IgD-negative memory B cell (primary cell): ENCODE measurements around the gene RNPS1. TPM values are rescaled to one million over a fixed set of nuclear protein-coding genes. Genes with fewer than 3 reads are reported as not detected.
"Not testable (repeated sequence)": the region's sequence is repeated elsewhere in the genome, so short reads cannot be mapped to it uniquely, and the experiment has no call there.

ENCODE experiments used
- H3K27ac Mint-ChIP-seq, 3 donors: one replicate each; pipeline ENCODE4 v1.8.0; 2020 to 2022; ENCODE audit warnings: mild to moderate bottlenecking in 3 of 3, mixed read lengths in 3 of 3, moderate library complexity in 1 of 3
- H3K27me3 Mint-ChIP-seq: one replicate; pipeline ENCODE4 v1.8.0; 2021; ENCODE audit warnings: mixed read lengths
- H3K36me3 Mint-ChIP-seq: one replicate; pipeline ENCODE4 v1.8.0; 2020; ENCODE audit warnings: mild to moderate bottlenecking, mixed read lengths
- H3K4me1 Mint-ChIP-seq, 3 donors: one replicate each; pipeline ENCODE4 v1.8.0; 2020 to 2022; ENCODE audit warnings: mixed read lengths in 3 of 3, mild to moderate bottlenecking in 1 of 3
- H3K4me3 Mint-ChIP-seq, 4 donors: one replicate each; pipeline ENCODE4 v1.8.0; 2020 to 2022; ENCODE audit warnings: mild to moderate bottlenecking in 4 of 4, mixed read lengths in 4 of 4, moderate library complexity in 3 of 4
- H3K9me3 Mint-ChIP-seq, 3 donors: one replicate each; pipeline ENCODE4 v1.8.0; 2020 to 2021; ENCODE audit warnings: mixed read lengths in 3 of 3, mild to moderate bottlenecking in 1 of 3
- polyA plus RNA-seq: library from polyadenylated mRNA; unstranded; fragments of 300-500 nt; fragmentation: Illumina TruSeq; gene quantifications from one replicate; pipeline ENCODE4 v1.2.3, GENCODE V29; 2021

RNPS1 gene
- polyA plus RNA-seq, 1 donor from 2014 or later: 330 TPM

- peak overlapping the region; percentile 50 to 90 (median 84) for H3K4me3 Mint-ChIP-seq
- peak overlapping the region; percentile 93 to 95 (median 94) for H3K27ac Mint-ChIP-seq
- no peaks in the 10 kb centered on the region for H3K9me3 Mint-ChIP-seq
- H3K4me1 Mint-ChIP-seq: peaks cover 12 to 15% (median 13%) of the 10 kb centered on the region in 3 donors
- H3K36me3 Mint-ChIP-seq: no peaks in the 10 kb centered on the region
- no peaks in the 10 kb centered on the region for H3K27me3 Mint-ChIP-seq
Observed at GRCh38 chr16:2252806-2253148, 15.1 kb downstream of the RNPS1 start.

- H3K4me1 Mint-ChIP-seq: peaks cover 12 to 15% (median 13%) of the 10 kb centered on the region in 3 donors
- H3K27ac Mint-ChIP-seq: peak within 1 kb of the TSS; percentile 93 to 95 (median 94)
- H3K9me3 Mint-ChIP-seq: no peaks in the 10 kb centered on the region
- H3K27me3 Mint-ChIP-seq: no peaks in the 10 kb centered on the region
- no peaks in the 10 kb centered on the region for H3K36me3 Mint-ChIP-seq
- H3K4me3 Mint-ChIP-seq: peak within 1 kb of the TSS; percentile 87 to 92 (median 90)
Observed at GRCh38 chr16:2251296-2252111, 16.4 kb downstream of the RNPS1 start, which contains the start of gene ECI1. TSS of gene ECI1 (minus strand) at chr16:2251587. CDS start at chr16:2251566, 21 bp downstream.

- Mint-ChIP-seq H3K27me3 (no peaks in the 10 kb centered on the region), H3K4me1 (peaks cover 12 to 15% (median 13%) of the 10 kb centered on the region in 3 donors), H3K4me3 (peak overlapping the region; percentile 87 to 92 (median 90)), H3K36me3 (no peaks in the 10 kb centered on the region), H3K27ac (peak overlapping the region; percentile 91 to 95 (median 94)), H3K9me3 (no peaks in the 10 kb centered on the region)
Observed at GRCh38 chr16:2250652-2251295, 17.2 kb downstream of the RNPS1 start.

GRCh38 chr16:2246301-2246885 is 21.5 kb downstream of the RNPS1 start:
- Mint-ChIP-seq H3K4me1 (peaks cover 0 to 4% (median 3%) of the 10 kb centered on the region in 3 donors), H3K36me3 (no peaks in the 10 kb centered on the region), H3K27ac (peak overlapping the region in 2 of 3 donors; percentile 10 to 48), H3K27me3 (no peaks in the 10 kb centered on the region), H3K4me3 (no peak overlapping the region), H3K9me3 (no peaks in the 10 kb centered on the region)

GRCh38 chr16:2244926-2245795 is 22.8 kb downstream of the RNPS1 start:
- no peak overlapping the region for H3K4me3 Mint-ChIP-seq
- H3K36me3 Mint-ChIP-seq: no peaks in the 10 kb centered on the region
- peaks cover 0 to 1% (median 0%) of the 10 kb centered on the region in 3 donors for H3K4me1 Mint-ChIP-seq
- no peaks in the 10 kb centered on the region for H3K9me3 Mint-ChIP-seq
- H3K27me3 Mint-ChIP-seq: no peaks in the 10 kb centered on the region
- H3K27ac Mint-ChIP-seq: no peak overlapping the region

GRCh38 chr16:2244301-2244700 is 23.6 kb downstream of the RNPS1 start:
- no peaks in the 10 kb centered on the region for H3K36me3 Mint-ChIP-seq
- no peaks in the 10 kb centered on the region for H3K9me3 Mint-ChIP-seq
- no peak overlapping the region for H3K27ac Mint-ChIP-seq
- no peaks in the 10 kb centered on the region for H3K4me1 Mint-ChIP-seq
- no peaks in the 10 kb centered on the region for H3K27me3 Mint-ChIP-seq
- no peak overlapping the region for H3K4me3 Mint-ChIP-seq

- Mint-ChIP-seq H3K27me3 (no peaks in the 10 kb centered on the region), H3K36me3 (no peaks in the 10 kb centered on the region), H3K27ac (no peak overlapping the region), H3K4me3 (no peak overlapping the region), H3K4me1 (no peaks in the 10 kb centered on the region), H3K9me3 (no peaks in the 10 kb centered on the region)
Observed at GRCh38 chr16:2243781-2244180, 24.1 kb downstream of the RNPS1 start.

DNA sequence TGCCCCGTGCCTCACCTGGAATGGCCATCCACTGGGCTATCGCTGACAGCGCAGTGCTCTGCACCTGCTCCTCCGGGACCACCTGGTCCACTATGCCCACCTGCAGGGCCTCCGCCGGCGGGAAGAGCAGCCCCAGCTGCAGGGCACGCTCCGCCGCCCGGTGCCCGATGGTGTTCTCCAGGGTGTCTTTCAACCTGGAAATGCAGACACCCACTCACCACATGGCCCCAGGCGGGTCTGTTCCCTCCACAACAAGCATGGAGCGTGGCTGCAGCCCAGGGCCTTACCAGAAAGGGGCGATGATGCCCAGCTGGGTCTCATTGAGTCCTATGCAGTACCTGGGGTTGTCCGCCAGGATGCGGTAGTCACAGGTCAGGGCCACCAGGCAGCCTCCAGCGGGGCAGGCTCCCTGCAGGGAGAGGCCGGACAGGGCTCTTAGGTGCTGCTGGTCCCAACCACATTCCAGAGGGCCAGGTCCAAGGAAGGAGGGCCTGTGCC is 24.8 kb downstream of the RNPS1 start:
- no peak overlapping the region for H3K27ac Mint-ChIP-seq
- no peaks in the 10 kb centered on the region for H3K4me1 Mint-ChIP-seq

GRCh38 chr16:2242598-2242997 is 25.3 kb downstream of the RNPS1 start:
- Mint-ChIP-seq H3K27ac (peak overlapping the region in 2 of 3 donors; percentile 67 to 78), H3K9me3 (no peaks in the 10 kb centered on the region), H3K36me3 (no peaks in the 10 kb centered on the region)

More for the DNA sequence above, 24.8 kb downstream of the RNPS1 start:
- no peaks in the 10 kb centered on the region for H3K27me3 Mint-ChIP-seq
- no peaks in the 10 kb centered on the region for H3K36me3 Mint-ChIP-seq
- no peak overlapping the region for H3K4me3 Mint-ChIP-seq
- no peaks in the 10 kb centered on the region for H3K9me3 Mint-ChIP-seq

GRCh38 chr16:2240331-2240730 is 27.6 kb downstream of the RNPS1 start:
- peak overlapping the region in 1 of 3 donors; percentile 28 for H3K27ac Mint-ChIP-seq
- H3K4me3 Mint-ChIP-seq, H3K9me3 Mint-ChIP-seq, H3K4me1 Mint-ChIP-seq, H3K36me3 Mint-ChIP-seq, H3K27me3 Mint-ChIP-seq: not testable (repeated sequence)

More at GRCh38 chr16:2242598-2242997, 25.3 kb downstream of the RNPS1 start:
- H3K27me3 Mint-ChIP-seq: peaks cover 1% of the 10 kb centered on the region
- H3K4me1 Mint-ChIP-seq: no peaks in the 10 kb centered on the region
- H3K4me3 Mint-ChIP-seq: no peak overlapping the region

DNA sequence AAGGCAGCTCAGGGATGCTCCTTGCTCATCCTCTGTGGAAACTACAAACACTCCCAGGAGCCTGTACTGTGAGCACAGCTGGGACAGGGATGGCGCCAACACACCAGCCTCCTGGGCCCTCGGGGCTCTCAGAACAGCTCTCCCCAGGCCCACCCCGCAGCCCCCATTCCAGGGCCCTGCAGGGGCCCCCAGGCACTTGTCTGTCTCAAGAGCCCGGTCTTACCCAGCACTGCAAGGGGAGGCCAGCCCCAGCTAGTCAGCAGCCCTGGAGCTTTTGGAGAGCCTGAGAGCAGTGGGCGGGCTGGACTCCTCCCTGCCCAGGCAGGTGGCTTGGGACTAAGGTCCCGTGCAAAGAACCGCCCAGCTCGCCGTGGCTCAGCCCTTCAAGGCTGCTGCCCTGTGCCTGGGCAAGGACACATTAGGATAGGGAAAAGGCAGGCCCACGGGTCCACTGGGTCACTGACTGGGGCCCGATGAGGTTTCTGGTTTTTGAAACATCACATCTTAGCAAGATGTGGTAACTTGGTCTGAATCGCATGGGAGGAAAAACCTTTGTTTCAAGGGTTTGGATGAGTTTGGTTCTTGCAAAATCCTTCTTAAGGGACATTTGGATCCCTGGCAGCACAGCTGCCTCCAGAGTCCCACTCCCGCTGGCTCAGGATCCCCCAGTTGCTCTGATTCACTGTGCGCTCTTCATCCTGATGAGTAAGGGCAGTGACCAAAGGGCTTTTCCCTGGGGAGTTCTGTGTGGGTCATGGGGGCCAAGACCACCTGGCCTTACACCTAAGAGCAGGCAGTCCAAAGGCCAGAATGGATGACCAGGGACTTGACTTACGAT is 28.9 kb downstream of the RNPS1 start:
- Mint-ChIP-seq H3K36me3 (peaks cover 2% of the 10 kb centered on the region), H3K27me3 (peaks cover 7% of the 10 kb centered on the region), H3K27ac (peak overlapping the region in 1 of 3 donors; percentile 28), H3K4me1 (no peaks in the 10 kb centered on the region), H3K4me3 (peak overlapping the region in 1 of 4 donors; percentile 52), H3K9me3 (no peaks in the 10 kb centered on the region)

- Mint-ChIP-seq H3K27me3 (peaks cover 7% of the 10 kb centered on the region), H3K4me3 (no peak overlapping the region), H3K27ac (no peak overlapping the region), H3K9me3 (no peaks in the 10 kb centered on the region), H3K4me1 (no peaks in the 10 kb centered on the region), H3K36me3 (peaks cover 2% of the 10 kb centered on the region)
Observed at GRCh38 chr16:2238150-2238837, 29.6 kb downstream of the RNPS1 start.

GRCh38 chr16:2237493-2238149 is 30.3 kb downstream of the RNPS1 start:
- H3K27ac Mint-ChIP-seq: no peak overlapping the region
- no peak overlapping the region for H3K4me3 Mint-ChIP-seq
- H3K9me3 Mint-ChIP-seq: no peaks in the 10 kb centered on the region
- H3K27me3 Mint-ChIP-seq: peaks cover 7% of the 10 kb centered on the region
- no peaks in the 10 kb centered on the region for H3K4me1 Mint-ChIP-seq
- peaks cover 2% of the 10 kb centered on the region for H3K36me3 Mint-ChIP-seq
